GM19438 (cell line): ENCODE measurements around the gene TAF4B.
"Not testable (repeated sequence)": the region's sequence is repeated elsewhere in the genome, so short reads cannot be mapped to it uniquely, and the experiment has no call there.

ENCODE experiments used
- ATAC-seq: cut with Tn5 transposase; IDR thresholded peaks from one replicate; pipeline ENCODE4 v1.9.1; 2021; ENCODE audit warnings: low read depth; ENCODE audit not compliant: unreplicated experiment

TAF4B gene

DNA sequence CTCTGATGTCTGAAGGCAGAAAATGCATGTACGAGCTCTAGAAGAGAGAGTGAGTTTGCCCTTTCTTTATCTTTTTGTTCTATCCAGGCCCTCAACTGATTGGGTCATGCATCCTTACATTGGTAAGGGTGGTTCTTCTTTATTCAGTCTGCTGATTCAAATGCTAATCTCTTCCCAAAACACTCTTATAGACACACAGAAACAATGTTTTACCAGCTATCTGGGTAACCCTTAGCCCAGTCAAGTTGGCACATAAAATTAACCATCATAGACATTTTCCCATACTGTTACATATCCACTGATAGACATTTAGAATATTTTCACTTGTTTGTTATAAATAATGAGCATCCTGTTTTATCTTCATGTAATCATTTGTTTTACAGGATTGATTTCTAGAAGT is 141.2 kb downstream of the TAF4B start:
- no peak for ATAC-seq

- no peak for ATAC-seq
Observed at GRCh38 chr18:26370037-26370436, 143.8 kb downstream of the TAF4B start.

- ATAC-seq = no peak
Observed at GRCh38 chr18:26376105-26376504, 149.9 kb downstream of the TAF4B start.

DNA sequence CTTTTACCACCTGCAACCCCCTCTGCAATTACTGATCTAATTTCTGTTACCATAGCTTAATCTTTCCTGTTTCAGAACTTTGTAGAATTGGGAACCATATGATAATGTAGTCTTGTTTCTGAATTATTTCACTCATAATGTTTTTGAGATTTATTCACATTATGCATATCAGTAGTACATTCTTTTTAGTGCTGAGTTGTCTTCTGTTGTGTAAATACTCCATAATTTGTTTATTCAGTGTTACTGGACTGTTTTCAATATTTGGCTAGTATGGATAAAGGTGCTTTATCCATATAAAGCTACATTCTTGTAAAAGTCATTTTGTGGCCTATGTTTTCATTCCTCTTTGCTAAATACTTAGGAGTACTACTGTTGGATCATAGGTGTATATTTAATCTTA is 152.5 kb downstream of the TAF4B start:
- ATAC-seq = no peak

GRCh38 chr18:26381555-26381954 is 155.3 kb downstream of the TAF4B start:
- not testable (repeated sequence) for ATAC-seq

- peak; percentile 74 for ATAC-seq
Observed at GRCh38 chr18:26383454-26384270, 157.4 kb downstream of the TAF4B start.

- ATAC-seq = no peak
Observed at GRCh38 chr18:26386002-26386401, 159.8 kb downstream of the TAF4B start.

- ATAC-seq = no peak
Observed at GRCh38 chr18:26386441-26386840, 160.2 kb downstream of the TAF4B start.

GRCh38 chr18:26394047-26394654 is 167.9 kb downstream of the TAF4B start:
- ATAC-seq = no peak

- no peak for ATAC-seq
Observed at GRCh38 chr18:26397019-26397418, 170.8 kb downstream of the TAF4B start.

- ATAC-seq = no peak
Observed at GRCh38 chr18:26403491-26403890, 177.2 kb downstream of the TAF4B start.

GRCh38 chr18:26405190-26405801 is 179.1 kb downstream of the TAF4B start:
- peak; percentile 89 for ATAC-seq

- no peak for ATAC-seq
Observed at GRCh38 chr18:26406324-26406723, 180.1 kb downstream of the TAF4B start.

GRCh38 chr18:26406854-26407517 is 180.7 kb downstream of the TAF4B start:
- ATAC-seq = no peak

- ATAC-seq = no peak
Observed at GRCh38 chr18:26407736-26408601, 181.7 kb downstream of the TAF4B start.

DNA sequence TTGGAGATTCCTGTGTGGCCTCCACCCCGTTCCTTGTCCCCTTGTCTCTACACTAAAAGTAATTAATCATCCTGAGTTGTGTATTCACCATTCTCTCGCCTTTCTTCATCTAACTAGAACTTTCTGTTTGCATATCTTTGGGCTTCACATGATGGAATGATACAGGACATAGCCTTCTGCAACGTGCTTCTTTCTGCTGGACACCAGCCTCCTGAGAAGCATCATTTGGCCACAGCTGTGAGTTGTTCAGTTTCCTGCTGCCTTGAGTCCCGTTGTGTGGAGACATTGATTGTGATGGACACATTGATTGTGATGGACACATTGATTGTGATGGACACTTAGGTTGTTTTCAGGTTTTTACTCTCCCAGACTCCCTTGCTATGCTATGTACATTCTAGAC is 182.8 kb downstream of the TAF4B start:
- no peak for ATAC-seq

GRCh38 chr18:26414901-26415440 is 188.7 kb downstream of the TAF4B start:
- ATAC-seq = no peak

DNA sequence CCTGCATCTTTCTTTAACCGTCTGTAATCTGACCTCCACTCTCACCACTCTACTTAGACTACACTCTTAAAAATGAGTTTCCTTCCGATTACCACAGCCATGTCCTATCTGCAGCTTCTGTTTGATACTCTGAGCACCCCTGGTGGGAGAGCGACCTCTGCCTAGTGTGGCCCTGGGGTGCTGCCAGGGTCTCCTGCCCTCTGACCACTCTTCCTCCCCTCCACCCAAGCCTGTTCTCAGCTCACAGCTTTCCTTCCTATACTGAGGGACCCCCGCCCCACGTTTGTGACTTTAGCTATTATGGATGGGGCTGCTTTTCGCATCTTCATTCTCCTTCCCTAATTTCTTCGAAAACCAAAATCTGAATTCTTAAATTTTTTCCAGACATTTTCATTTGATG is 189.4 kb downstream of the TAF4B start:
- no peak for ATAC-seq

- no peak for ATAC-seq
Observed at GRCh38 chr18:26416652-26417150, 190.5 kb downstream of the TAF4B start.

DNA sequence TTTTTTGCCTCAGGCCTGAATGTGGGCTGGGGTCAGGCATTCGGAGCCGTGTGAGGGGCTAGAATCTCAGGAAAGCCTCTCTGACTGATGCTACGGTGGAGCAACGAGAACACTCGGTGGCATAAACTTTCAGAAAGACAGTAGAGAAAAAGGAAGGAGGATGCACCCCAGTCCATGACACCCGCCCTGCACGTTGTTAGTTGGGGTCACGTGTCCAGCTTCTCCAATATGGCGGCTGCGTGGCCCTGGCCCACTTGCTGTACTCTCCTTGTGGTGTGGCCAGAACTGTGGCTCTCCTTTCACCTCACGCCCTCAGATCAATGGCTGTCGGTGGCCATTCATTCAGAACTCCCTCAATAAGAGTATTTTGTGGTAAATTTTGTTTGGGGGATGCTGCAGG is 190.9 kb downstream of the TAF4B start:
- no peak for ATAC-seq
